T1000 (cell line): ENCODE measurements around the gene DAAM2.

Experiments
- DNase-seq: peaks from one replicate; lab custom pipeline; 2025; ENCODE audit warnings: mixed read lengths; lab: John Stamatoyannopoulos, UW

Gene DAAM2

GRCh38 chr6:39887692-39888450 is 95.7 kb downstream of the DAAM2 start:
- peak; percentile 49 for DNase-seq

GRCh38 chr6:39889229-39889628 is 97.1 kb downstream of the DAAM2 start:
- DNase-seq = no peak

GRCh38 chr6:39891353-39891752 is 99.2 kb downstream of the DAAM2 start:
- no peak for DNase-seq

DNA sequence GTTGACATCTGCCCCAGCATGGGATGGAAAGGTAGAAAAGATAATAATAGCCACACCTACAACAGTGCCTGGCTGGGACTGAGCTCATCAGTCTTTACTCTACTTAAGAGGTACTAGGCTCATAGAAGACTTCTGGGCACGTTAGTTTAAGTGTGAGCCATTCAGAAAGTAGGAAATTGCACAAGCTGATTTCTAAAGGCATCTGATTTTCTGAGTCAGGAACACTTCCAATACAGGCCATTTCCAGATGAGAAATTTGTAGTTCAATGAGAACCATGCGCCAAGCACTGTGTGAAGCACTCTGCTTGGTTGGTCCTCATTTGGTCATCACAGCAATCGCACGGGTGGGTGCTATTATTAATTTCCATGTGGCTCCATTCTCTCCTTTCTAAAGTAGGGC is 99.8 kb downstream of the DAAM2 start:
- no peak for DNase-seq

DNA sequence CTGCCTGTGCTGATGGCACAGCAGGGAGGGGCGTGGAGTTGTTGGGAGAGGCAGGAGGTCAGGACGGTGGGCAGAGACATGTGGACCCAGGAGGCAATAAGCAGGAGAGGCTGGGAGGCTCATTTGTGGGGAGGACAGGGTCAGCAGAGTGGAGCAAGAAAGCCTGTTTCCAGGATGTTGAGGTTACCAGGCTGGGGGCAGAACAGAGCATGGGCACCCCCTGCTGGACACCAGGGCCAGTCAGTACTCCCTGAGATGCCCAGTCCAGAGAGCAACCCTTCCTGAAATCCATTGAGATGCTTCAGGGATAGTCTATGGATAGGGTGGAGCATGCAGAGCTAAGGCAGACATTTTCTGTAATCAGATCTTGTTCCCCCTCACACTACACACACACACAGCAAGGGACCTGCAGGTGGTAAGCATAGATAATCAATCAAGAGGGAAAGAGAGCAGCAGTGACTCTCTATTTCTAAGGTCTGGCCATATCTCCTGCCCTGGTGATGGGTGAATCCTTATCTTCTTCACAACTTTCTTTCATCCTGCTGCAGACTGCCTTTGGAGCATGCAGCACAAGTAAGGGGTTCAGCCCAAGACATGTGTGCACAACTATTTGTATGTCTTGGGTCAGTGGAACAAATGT is 100.4 kb downstream of the DAAM2 start:
- peak; percentile 21 for DNase-seq

GRCh38 chr6:39893286-39893685 is 101.1 kb downstream of the DAAM2 start:
- DNase-seq = no peak

DNA sequence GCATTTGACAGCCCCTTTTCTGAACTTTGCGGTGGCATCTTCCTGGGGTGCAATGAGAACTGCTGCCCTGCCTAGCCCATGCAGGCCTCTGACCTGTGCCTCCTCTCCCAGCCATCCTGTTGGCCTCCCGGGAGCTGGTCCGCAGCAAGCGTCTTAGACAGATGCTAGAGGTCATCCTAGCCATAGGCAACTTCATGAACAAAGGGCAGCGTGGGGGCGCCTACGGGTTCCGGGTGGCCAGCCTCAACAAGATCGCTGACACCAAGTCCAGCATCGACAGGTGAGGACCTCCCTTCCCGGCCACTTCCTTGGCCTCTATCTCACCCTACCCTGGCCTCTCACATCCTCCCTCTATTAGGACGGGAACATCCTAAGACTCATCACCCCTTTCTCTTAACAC is 104.5 kb downstream of the DAAM2 start:
- DNase-seq = no peak

- no peak for DNase-seq
Observed at GRCh38 chr6:39897698-39898097, 105.5 kb downstream of the DAAM2 start.

DNA sequence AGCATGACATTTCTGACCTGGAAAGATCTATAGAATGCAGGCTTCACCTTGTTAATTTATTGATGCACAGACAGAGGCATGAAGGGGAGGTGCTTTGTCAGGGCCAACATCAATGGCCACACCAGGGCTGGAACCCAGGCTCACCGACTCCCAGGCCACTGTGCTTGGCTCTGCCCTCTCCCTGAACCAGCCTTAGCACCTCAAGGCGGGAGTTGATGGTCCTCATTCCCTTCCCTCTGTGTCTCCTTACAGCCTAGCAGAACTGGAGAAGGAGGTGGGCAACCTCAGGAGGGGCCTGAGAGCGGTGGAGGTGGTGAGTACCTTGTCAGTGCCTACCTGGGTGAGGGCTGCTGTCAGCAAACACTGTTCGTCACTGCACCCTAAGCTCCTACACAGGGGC is 106.4 kb downstream of the DAAM2 start:
- DNase-seq = no peak

GRCh38 chr6:39899554-39900295 is 107.5 kb downstream of the DAAM2 start:
- DNase-seq = no peak

- no peak for DNase-seq
Observed at GRCh38 chr6:39901116-39901655, 109.0 kb downstream of the DAAM2 start.

GRCh38 chr6:39901670-39902069 is 109.5 kb downstream of the DAAM2 start:
- no peak for DNase-seq

DNA sequence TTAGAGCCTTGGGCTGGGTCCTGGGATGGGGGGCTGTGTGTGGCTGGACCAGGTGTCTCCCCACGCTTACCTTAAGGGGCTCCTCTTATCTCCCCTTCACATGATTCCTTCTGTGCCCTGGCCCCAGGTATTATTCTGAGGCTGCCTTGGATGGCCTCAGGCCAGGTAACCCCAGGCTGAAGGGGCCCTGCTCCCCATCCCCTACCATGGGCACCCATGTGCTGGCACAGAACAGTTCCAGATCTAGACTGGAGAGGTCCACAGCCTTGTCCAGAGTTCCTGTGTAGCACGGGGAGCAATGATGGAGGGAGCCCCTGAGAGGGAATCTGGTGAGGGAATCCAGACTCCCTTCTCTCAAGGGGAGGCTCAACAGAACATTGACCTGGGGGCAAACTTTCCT is 110.0 kb downstream of the DAAM2 start:
- DNase-seq = no peak

GRCh38 chr6:39902786-39903465 is 110.8 kb downstream of the DAAM2 start:
- no peak for DNase-seq

- no peak for DNase-seq
Observed at GRCh38 chr6:39903656-39904055, 111.5 kb downstream of the DAAM2 start.

DNA sequence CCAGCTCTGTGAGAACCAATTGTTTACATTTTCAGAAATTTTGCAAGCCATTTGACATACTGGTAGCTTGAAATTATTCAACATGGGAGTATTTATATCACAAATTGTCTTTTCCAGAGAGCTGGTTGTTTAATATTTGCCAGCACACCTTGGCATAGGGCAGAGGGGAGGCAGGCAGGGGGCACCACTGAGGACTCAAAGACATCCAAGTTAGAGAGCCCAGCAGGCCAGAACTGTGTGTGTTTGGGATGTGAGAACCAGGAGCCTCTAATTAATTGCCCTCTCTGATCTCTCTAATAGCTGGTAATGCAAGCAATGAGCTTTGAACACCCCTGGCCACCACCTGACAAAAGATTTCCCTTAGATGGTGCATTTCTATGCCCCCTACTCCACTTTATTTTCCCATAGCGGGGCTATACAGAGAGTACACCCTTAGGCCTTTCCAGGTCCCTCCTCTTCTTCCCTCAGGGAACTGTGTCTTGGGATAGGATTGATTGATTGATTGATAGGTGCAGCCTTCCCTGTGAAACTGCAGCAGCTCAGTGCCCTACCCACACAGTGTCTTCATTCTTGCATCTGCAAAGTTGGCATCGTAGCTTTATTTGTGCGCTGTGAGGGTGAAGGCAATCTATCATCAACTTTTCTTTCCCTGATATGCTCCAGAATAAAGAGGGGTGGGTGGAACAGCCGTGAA is 112.9 kb downstream of the DAAM2 start:
- DNase-seq = no peak

DNA sequence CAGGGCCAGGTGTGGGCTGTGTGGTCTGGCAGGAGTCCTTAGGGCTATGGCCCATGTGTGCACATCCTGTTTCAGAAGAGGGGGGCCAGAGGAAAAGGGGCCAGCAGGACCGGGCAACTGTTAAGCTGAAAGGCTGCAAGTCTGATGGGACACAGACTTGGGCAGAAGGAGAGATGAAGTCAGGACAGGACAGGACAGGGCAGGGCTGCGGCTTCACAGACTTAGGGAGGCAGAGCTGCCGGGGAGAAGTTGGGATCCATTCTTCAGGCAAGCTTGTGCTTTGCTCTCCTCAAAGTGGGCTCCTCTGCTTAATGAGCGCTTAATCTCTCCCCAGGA is 113.4 kb downstream of the DAAM2 start:
- no peak for DNase-seq

DNA sequence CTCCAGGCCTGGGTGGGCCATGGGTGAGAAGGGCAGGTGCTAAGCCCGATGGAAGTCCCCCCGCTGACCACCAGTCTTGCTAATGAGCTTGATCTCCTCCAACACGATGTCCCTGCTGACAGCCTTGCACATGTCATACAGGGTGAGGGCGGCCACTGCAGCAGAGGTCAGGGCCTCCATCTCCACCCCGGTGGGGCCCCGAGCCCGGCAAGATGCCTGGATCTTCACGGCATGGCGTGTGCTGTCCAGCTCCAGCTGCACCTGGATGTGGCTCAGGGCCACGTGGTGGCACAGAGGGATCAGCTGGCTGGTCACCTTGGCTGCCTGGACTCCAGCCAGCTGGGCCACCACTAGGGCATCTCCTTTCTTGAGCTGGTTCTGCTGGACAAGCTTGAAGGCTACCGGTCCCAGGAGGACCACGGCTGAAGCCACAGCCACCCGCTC is 114.2 kb downstream of the DAAM2 start:
- DNase-seq = no peak

DNA sequence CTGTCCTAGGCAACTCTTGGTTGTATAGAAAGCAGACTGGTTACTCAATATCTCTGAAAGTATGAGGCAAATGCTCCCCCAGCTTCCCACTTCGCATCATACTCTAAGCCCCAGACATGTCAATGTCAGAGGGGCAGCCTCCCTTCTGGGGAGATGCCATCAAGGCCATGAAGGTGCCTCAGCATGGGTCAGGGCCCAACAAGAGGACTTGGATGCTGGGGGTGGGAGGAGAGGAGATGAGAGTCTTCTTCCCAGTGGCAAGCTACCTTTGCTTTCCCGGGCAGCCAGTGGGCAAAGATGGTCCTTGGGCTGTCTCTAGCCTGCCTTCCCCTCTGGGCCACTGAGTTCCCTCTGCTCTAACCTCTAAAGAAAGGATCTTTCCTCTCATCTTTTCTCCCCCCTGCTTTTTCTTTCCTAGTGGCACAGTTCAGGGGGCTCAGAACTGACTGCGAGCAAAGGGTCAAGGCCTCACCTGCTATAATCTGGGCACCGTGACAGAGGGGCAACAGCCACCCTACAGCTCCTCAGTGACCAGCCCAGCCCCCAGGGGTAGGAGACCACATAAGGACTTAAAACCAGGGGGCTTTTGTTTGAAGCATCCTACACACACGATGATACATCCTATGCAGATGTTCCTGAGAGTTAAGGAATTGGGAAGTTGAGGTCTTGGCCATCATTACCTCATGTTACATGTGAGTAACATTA is 115.8 kb downstream of the DAAM2 start:
- DNase-seq = no peak

DNA sequence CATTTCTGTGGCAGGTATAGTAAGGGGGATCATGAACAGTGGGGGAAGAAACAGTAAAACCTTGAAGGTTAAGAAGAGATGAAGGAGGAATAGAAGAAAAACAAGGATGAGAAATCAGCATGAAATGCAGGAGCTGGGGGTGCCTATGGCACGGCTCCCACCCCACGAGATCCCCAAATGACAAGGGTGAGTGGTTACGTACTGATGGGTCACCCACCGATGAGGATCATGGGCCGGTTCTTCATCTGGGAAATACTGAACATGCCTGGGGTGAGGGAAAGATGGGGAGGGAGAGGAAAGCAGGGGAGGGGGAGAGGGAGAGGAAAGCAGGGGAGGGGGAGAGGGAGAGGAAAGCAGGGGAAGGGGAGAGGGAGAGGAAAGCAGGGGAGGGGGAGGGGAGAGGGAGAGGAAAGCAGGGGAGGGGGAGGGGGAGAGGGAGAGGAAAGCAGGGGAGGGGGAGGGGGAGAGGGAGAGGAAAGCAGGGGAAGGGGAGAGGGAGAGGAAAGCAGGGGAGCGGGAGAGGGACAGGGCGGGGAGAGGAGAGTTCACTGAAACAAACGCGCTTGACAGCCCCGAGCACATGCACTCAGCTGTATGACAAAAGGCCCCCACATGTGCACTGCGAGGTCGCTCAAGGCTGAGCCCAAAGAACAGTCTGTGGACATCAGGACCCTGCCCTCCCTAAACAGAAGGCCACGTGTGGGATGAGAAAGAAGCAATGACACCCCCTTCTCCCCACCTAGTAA is 116.8 kb downstream of the DAAM2 start:
- DNase-seq = no peak
